KOPT-K1 (cell line): ENCODE data around the gene SLC25A18.
"Not testable (repeated sequence)": the region's sequence is repeated elsewhere in the genome, so short reads cannot be mapped to it uniquely, and the experiment has no call there.

Source experiments
- H3K27ac ChIP-seq: fragments of 200-600 bp; sonication (generic); 2 replicates; pipeline ENCODE4 v1.5.1; 2016; ENCODE audit warnings: antibody characterized with exemption, mild to moderate bottlenecking, low read depth, low read length; ENCODE audit not compliant: poor library complexity, severe bottlenecking
- H3K36me3 ChIP-seq: fragments of 200-600 bp; sonication (generic); 2 replicates; pipeline ENCODE4 v1.5.1; 2017; ENCODE audit warnings: antibody characterized with exemption, mild to moderate bottlenecking, low read length, moderate library complexity; ENCODE audit not compliant: insufficient read depth
- H3K9me3 ChIP-seq: fragments of 200-600 bp; sonication (generic); 2 replicates; pipeline ENCODE4 v1.5.1; 2017; ENCODE audit warnings: antibody characterized with exemption, low read length, mild to moderate bottlenecking; ENCODE audit not compliant: insufficient read depth, poor library complexity, severe bottlenecking

Gene SLC25A18

GRCh38 chr22:17613280-17613679, 50.0 kb downstream of the SLC25A18 start:
- Histone ChIP-seq H3K27ac (no peak overlapping the region), H3K36me3 (peaks cover 77% of the 10 kb centered on the region), H3K9me3 (no peaks in the 10 kb centered on the region)

- H3K36me3 ChIP-seq: peaks cover 21% of the 10 kb centered on the region
- H3K9me3 ChIP-seq: no peaks in the 10 kb centered on the region
- peak overlapping the region; percentile 81 for H3K27ac ChIP-seq
Measured at GRCh38 chr22:17627961-17628405, 64.7 kb downstream of the SLC25A18 start.

GRCh38 chr22:17628406-17629172, 65.3 kb downstream of the SLC25A18 start, which contains the start of gene ATP6V1E1:
ATP6V1E1 (minus strand) TSS chr22:17628749; CDS start chr22:17628635, 114 bp downstream.
- no peaks in the 10 kb centered on the region for H3K9me3 ChIP-seq
- peak within 1 kb of the TSS; percentile 81 for H3K27ac ChIP-seq
- H3K36me3 ChIP-seq: peaks cover 15% of the 10 kb centered on the region; the same call in 1 of the 2 replicates

GRCh38 chr22:17629173-17629489, 65.8 kb downstream of the SLC25A18 start:
- peaks cover 13% of the 10 kb centered on the region; the same call in 1 of the 2 replicates for H3K36me3 ChIP-seq
- peak overlapping the region; percentile 81 for H3K27ac ChIP-seq
- H3K9me3 ChIP-seq: no peaks in the 10 kb centered on the region

- Histone ChIP-seq H3K9me3 (no peaks in the 10 kb centered on the region), H3K36me3 (peaks cover 8% of the 10 kb centered on the region; the same call in 1 of the 2 replicates), H3K27ac (no peak overlapping the region)
Measured at GRCh38 chr22:17629641-17630040, 66.3 kb downstream of the SLC25A18 start.

- no peaks in the 10 kb centered on the region for H3K9me3 ChIP-seq
- H3K27ac ChIP-seq: no peak overlapping the region
- H3K36me3 ChIP-seq: no peaks in the 10 kb centered on the region
Measured at GRCh38 chr22:17631076-17631565, 67.8 kb downstream of the SLC25A18 start.

GRCh38 chr22:17633217-17633997, 70.1 kb downstream of the SLC25A18 start:
- no peaks in the 10 kb centered on the region for H3K36me3 ChIP-seq
- H3K27ac ChIP-seq: no peak overlapping the region
- H3K9me3 ChIP-seq: no peaks in the 10 kb centered on the region

GRCh38 chr22:17633998-17634323, 70.7 kb downstream of the SLC25A18 start:
- H3K27ac ChIP-seq: no peak overlapping the region
- no peaks in the 10 kb centered on the region for H3K9me3 ChIP-seq
- H3K36me3 ChIP-seq: no peaks in the 10 kb centered on the region

GRCh38 chr22:17634696-17635095, 71.4 kb downstream of the SLC25A18 start:
- Histone ChIP-seq H3K9me3 (no peaks in the 10 kb centered on the region), H3K27ac (no peak overlapping the region), H3K36me3 (no peaks in the 10 kb centered on the region)

GRCh38 chr22:17636850-17637249, 73.6 kb downstream of the SLC25A18 start:
- not testable (repeated sequence) for H3K9me3 ChIP-seq, H3K27ac ChIP-seq, H3K36me3 ChIP-seq

- Histone ChIP-seq H3K36me3 (no peaks in the 10 kb centered on the region), H3K27ac (peak overlapping the region; percentile 96)
Measured at GRCh38 chr22:17637490-17638181, 74.3 kb downstream of the SLC25A18 start.

GRCh38 chr22:17638182-17638431, 74.8 kb downstream of the SLC25A18 start:
- H3K9me3 ChIP-seq: no peaks in the 10 kb centered on the region

More at GRCh38 chr22:17637490-17638181, 74.3 kb downstream of the SLC25A18 start:
- H3K9me3 ChIP-seq: no peaks in the 10 kb centered on the region

GRCh38 chr22:17638432-17639246, 75.3 kb downstream of the SLC25A18 start, which contains the start of gene BCL2L13:
BCL2L13 (plus strand) TSS chr22:17638757; CDS start chr22:17655712, 16,955 bp downstream.
- H3K27ac ChIP-seq: peak within 1 kb of the TSS; percentile 96
- no peaks in the 10 kb centered on the region for H3K9me3 ChIP-seq
- no peaks in the 10 kb centered on the region for H3K36me3 ChIP-seq

More at GRCh38 chr22:17638182-17638431, 74.8 kb downstream of the SLC25A18 start:
- H3K36me3 ChIP-seq: no peaks in the 10 kb centered on the region
- H3K27ac ChIP-seq: peak overlapping the region; percentile 96

- H3K36me3 ChIP-seq: no peaks in the 10 kb centered on the region
- H3K9me3 ChIP-seq: no peaks in the 10 kb centered on the region
- peak overlapping the region; percentile 96 for H3K27ac ChIP-seq
Measured at GRCh38 chr22:17639247-17639741, 76.0 kb downstream of the SLC25A18 start.
